Activated T-helper 17 cell treated with anti-CD3 and anti-CD28 coated beads, Interleukin-2, amount 50 U/mL, for 72 hours (primary cell): Measurements from ENCODE around the gene PET100. TPM values are rescaled to one million over a fixed set of nuclear protein-coding genes. Genes with fewer than 3 reads are reported as not detected.

Experiments
- ATAC-seq: fragments of 150-1000 bp; cut with Tn5 transposase; replicated peaks from 2 replicates; pipeline ENCODE4 v1.10.0; 2021; ENCODE audit warnings: mild to moderate bottlenecking, moderate library complexity
- H3K27ac Mint-ChIP-seq: one replicate; pipeline ENCODE4 v1.8.0; 2022; ENCODE audit warnings: mixed read lengths
- H3K27me3 Mint-ChIP-seq: one replicate; pipeline ENCODE4 v1.8.0; 2022; ENCODE audit warnings: mixed read lengths
- H3K36me3 Mint-ChIP-seq: one replicate; pipeline ENCODE4 v1.8.0; 2022; ENCODE audit warnings: low read depth, mild to moderate bottlenecking, mixed read lengths
- H3K4me1 Mint-ChIP-seq: one replicate; pipeline ENCODE4 v1.8.0; 2022; ENCODE audit warnings: mixed read lengths
- H3K4me3 Mint-ChIP-seq: one replicate; pipeline ENCODE4 v1.8.0; 2022; ENCODE audit warnings: mild to moderate bottlenecking, mixed read lengths
- H3K9me3 Mint-ChIP-seq: one replicate; pipeline ENCODE4 v1.8.0; 2022; ENCODE audit warnings: mixed read lengths
- total RNA-seq, 2 donors: library from RNA; stranded (reverse); gene quantifications; one replicate each; pipeline ENCODE4 v1.2.3, GENCODE V29; 2022

The PET100 gene
- total RNA-seq, 2 donors from 2014 or later = 90.1 to 93.7 TPM

DNA sequence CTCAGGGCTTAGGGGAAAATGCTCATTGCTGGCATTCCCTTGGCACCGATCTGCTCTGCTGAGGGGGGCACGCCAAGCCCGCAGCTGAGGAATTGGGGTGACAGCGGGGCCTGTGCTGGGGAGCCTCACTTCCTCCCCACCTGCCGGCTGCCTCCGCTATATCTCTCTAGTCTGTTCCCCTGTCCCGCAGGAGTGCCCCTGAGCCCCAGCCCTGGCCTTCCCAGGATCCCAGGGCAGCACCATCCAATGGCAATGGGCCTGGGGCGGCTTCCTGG is 16.8 kb downstream of the PET100 start:
- Mint-ChIP-seq H3K9me3 (no peaks in the 10 kb centered on the region), H3K27me3 (no peaks in the 10 kb centered on the region), H3K4me1 (no peaks in the 10 kb centered on the region), H3K4me3 (no peak overlapping the region), H3K27ac (no peak overlapping the region), H3K36me3 (peaks cover 14% of the 10 kb centered on the region)
- no peak for ATAC-seq

DNA sequence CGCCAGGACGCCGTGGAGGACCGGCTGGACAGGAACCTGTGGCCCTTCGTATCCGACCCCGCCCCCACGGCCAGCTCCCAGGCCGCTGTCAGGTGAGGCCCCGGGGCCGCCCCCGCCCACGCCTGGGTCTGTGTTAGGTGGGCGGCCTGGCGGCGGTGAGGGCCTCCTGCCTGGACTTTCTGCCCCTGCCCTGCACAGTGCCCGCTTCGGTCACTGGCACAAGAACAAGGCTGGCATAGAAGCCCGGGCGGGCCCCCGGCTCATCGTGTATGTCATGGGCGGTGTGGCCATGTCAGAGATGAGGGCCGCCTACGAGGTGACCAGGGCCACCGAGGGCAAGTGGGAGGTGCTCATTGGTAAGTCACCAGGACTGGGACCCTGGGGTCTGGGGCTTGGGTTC is 17.6 kb downstream of the PET100 start:
- H3K27me3 Mint-ChIP-seq = no peaks in the 10 kb centered on the region

DNA sequence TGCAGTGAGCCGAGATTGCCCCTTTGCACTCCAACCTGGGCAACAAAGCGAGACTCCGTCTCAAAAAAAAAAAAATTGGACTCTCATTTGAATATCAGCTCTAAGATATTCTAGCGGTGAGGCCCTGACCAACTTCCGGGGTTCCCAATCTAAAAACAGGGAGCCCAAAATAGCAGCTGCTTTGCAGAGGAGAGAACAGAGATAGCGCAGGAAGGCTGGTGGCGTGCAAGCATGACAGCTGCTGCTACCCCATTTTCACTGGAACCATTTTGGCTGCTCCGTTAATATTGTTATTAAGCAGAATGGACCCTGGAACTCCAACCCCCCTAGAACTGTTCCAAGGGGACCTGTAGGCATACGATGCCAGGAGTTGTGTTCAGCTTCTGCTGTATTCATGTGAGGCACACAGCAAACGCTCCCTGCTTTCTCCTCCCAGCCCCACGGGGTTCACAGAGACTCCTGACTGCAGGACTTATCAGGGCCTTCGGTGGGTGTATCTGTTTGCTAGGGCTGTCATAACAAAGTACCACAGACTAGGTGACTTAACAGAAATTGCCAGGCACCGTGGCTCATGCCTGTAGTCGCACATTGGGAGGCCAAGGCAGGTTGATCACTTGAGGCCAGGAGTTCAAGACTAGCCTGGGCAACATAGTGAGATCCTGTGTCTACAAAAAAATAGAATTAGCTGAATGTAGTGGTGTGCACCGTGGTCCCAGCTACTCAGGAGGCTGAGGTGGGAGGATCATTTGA is 18.8 kb downstream of the PET100 start:
- no peak for ATAC-seq
- H3K9me3 Mint-ChIP-seq = no peaks in the 10 kb centered on the region
- no peak overlapping the region for H3K27ac Mint-ChIP-seq
- H3K4me3 Mint-ChIP-seq = no peak overlapping the region
- H3K36me3 Mint-ChIP-seq = peaks cover 7% of the 10 kb centered on the region
- no peaks in the 10 kb centered on the region for H3K27me3 Mint-ChIP-seq
- H3K4me1 Mint-ChIP-seq = peaks cover 11% of the 10 kb centered on the region

More for the DNA sequence above, 17.6 kb downstream of the PET100 start:
- ATAC-seq = no peak
- peaks cover under 1% of the 10 kb centered on the region for H3K4me1 Mint-ChIP-seq
- H3K9me3 Mint-ChIP-seq = no peaks in the 10 kb centered on the region
- peaks cover 14% of the 10 kb centered on the region for H3K36me3 Mint-ChIP-seq
- no peak overlapping the region for H3K4me3 Mint-ChIP-seq
- H3K27ac Mint-ChIP-seq = no peak overlapping the region

DNA sequence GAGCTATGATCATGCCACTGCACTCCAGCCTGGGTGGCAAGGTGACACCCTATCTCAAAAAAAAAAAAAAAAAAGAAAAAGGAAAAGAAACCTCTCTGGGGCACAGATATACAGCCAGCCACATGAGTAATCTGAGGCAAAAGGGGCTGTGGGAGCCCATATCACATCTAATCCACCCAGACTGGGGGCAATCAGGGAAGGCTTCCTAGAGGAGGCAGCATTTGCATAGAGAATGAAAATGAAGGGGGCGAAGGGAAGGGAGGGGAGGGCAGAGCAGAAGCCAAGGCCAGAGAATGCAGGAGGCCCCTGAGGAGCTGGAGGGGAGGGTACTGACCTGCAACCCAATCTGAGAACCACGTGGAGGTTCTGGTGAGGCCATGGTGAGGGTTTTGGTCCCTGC is 20.6 kb downstream of the PET100 start:
- Mint-ChIP-seq H3K36me3 (peaks cover 7% of the 10 kb centered on the region), H3K4me1 (peaks cover 11% of the 10 kb centered on the region), H3K9me3 (no peaks in the 10 kb centered on the region), H3K27ac (no peak overlapping the region), H3K27me3 (no peaks in the 10 kb centered on the region), H3K4me3 (no peak overlapping the region)
- no peak for ATAC-seq

DNA sequence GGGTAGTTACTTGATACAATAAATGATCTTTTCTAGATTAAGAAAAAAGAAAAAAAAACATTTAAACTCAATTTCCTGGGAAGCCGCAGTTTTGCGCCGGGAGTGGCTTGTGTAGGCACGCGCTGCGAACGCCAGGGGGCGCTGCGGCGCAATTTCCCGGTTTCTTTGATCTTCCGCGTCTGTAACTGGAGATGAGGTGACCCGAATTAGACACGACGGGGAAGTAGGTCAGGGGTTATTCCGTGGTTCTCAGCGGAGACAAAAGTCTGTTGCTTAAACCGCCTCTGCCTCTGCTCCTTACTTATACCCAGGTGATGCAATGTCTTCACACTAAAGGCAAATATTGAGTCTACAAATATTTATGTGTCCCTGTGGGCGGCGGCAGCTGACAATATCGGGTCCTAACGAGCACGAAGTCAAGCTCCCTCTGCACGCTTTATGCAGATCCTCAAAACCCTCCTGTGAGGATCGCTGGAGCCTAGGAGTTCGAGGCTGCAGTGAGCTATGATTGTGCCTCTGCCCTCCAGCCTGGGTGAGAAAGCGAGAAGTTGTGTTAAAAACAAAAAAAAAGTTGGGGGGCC is 22.6 kb downstream of the PET100 start:
- peak; percentile 93 for ATAC-seq
- H3K27ac Mint-ChIP-seq = peak overlapping the region; percentile 82
- peak overlapping the region; percentile 80 for H3K4me3 Mint-ChIP-seq
- no peaks in the 10 kb centered on the region for H3K36me3 Mint-ChIP-seq
- H3K27me3 Mint-ChIP-seq = no peaks in the 10 kb centered on the region
- H3K4me1 Mint-ChIP-seq = peaks cover 11% of the 10 kb centered on the region
- H3K9me3 Mint-ChIP-seq = no peaks in the 10 kb centered on the region

DNA sequence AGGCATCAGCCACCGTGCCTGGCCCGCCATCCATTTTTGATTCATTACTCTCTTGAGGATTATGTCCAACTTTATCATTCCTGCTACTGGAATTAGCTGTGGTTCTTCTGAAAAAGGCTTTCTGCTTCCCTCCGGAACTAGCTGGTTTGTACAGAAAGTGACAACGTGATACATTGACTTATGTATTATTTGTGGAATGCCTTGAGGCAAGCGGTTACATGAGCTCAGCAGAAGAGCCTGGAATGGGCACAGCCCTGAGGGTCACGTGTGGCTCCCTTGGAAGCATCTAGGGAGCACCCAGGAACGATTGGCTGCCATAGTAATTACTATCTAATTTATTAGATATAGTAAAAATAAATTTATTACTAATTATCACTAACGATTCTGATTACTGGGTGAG is 24.8 kb downstream of the PET100 start:
- Mint-ChIP-seq H3K4me3 (no peak overlapping the region), H3K27me3 (no peaks in the 10 kb centered on the region), H3K4me1 (peaks cover 11% of the 10 kb centered on the region), H3K36me3 (no peaks in the 10 kb centered on the region), H3K27ac (no peak overlapping the region), H3K9me3 (no peaks in the 10 kb centered on the region)
- no peak for ATAC-seq

DNA sequence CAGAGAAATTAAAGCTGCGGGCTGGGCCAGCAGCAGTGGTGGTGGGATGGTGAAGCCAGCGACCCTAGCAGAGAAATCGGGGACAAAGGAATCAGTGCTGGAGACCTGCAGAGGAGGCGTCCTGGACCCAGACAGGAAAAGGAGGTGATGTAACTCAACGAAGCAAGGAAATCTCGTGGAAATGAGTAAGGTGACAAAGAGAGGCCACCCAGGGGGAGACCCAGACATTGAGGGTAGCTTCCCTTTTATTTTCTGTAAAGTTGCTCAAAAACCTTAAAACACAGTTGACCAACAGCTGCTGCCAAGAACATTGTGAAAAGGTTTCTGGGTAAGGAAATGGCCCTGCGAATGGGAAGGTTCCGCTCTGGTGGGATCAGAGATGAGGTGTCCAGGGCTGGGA is 26.0 kb downstream of the PET100 start:
- no peak for ATAC-seq
- Mint-ChIP-seq H3K4me3 (no peak overlapping the region), H3K36me3 (no peaks in the 10 kb centered on the region), H3K27ac (no peak overlapping the region), H3K27me3 (no peaks in the 10 kb centered on the region), H3K4me1 (peaks cover 11% of the 10 kb centered on the region), H3K9me3 (no peaks in the 10 kb centered on the region)

DNA sequence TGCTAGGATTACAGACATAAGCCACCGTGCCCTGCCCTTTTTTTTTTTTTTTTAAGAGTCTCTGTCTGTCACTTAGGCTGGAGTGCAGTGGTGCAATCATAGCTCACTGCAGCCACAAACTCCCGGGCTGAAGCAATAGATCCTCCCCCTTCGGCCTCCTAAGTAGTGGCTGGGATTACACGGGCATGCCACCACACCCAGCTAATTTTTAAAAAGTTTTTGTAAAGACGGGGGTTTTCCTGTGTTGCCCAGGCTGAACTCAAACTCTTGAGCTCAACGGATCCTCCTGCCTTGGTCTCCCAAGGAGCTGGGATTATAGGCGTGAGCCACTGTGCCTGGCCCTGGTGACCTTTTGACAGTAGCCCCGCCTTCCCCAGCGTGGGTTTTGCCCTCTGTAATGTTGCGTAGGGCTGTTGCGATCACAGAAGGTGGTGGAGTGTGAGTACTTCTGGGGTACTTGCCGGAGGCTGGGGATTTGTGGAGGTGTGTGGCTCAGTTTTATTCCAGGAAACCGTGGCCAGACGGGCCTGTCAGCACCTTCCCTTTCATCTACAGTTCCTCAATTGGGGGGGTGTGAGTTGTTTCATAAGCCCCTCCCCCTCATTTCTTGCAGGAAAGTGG is 27.6 kb downstream of the PET100 start:
- ATAC-seq = peak; percentile 81
- H3K27ac Mint-ChIP-seq = peak overlapping the region; percentile 28
- no peaks in the 10 kb centered on the region for H3K9me3 Mint-ChIP-seq
- peak overlapping the region; percentile 75 for H3K4me3 Mint-ChIP-seq
- no peaks in the 10 kb centered on the region for H3K27me3 Mint-ChIP-seq
- H3K36me3 Mint-ChIP-seq = no peaks in the 10 kb centered on the region
- H3K4me1 Mint-ChIP-seq = peaks cover 9% of the 10 kb centered on the region

DNA sequence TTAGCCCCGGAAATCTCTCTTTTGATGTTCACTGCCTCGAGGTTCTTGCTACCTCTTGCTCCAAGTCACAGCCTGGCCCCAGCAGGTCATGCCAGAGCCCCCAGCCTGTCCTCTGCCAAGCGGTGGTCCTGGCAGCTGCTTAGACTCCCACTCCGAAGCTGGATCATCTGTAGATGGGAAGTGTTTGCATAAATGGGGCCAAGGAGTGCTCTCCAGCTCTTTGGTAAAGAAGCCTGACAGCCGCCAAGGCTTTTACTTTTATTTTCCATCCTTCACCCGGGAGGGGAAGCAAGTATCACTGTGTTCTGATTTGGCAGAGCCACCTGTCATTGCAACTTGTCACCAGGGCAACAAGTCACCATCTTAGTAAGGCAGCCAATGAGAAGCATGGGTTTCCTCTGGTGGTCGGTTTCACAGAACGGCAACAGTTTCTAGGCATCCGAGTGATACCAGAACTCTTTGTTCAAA is 28.7 kb downstream of the PET100 start:
- H3K27ac Mint-ChIP-seq = peak overlapping the region; percentile 74
- peak overlapping the region; percentile 75 for H3K4me3 Mint-ChIP-seq
- no peaks in the 10 kb centered on the region for H3K27me3 Mint-ChIP-seq
- H3K9me3 Mint-ChIP-seq = no peaks in the 10 kb centered on the region
- peak; percentile 88 for ATAC-seq
- peaks cover under 1% of the 10 kb centered on the region for H3K4me1 Mint-ChIP-seq
- H3K36me3 Mint-ChIP-seq = no peaks in the 10 kb centered on the region

DNA sequence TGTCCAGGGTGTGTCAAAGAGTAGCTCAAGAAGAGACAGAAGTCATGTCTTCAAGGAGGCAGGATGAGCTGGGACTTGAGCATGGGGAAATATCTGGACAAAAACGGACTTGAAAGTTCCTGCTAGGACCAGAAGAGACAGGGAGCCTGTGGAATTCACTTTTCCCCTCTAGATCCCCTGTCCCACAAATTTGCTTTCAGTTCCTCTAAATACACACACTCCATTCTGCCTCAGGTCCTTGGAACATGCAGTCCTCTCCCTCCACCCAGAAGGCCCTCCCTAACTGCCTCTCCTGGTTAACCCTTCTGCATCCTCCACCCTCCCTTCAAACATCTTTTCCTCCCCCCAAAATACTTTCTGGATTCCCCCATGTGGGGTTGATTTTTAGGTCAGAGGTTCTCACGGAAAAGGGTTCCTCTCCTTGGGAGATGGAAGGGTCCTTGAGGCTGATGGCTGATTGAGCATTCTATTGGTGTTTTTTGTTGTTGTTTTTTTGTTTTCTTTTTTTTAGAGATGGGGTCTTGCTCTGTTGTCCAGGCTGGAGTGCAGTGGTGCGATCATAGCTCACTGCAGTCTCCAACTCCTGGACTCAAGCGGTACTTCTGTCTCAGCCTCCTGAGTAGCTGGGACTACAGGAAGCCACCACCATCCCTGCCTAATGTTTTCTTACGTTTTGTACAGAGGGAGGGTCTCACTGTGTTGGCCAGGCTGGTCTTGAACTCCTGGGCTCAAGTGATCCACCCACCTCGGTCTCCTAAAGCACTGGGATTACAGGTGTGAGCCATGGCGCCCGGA is 32.3 kb downstream of the PET100 start:
- Mint-ChIP-seq H3K9me3 (no peaks in the 10 kb centered on the region), H3K27me3 (peaks cover 3% of the 10 kb centered on the region), H3K4me3 (no peak overlapping the region), H3K4me1 (no peaks in the 10 kb centered on the region), H3K36me3 (no peaks in the 10 kb centered on the region), H3K27ac (no peak overlapping the region)
- ATAC-seq = no peak

DNA sequence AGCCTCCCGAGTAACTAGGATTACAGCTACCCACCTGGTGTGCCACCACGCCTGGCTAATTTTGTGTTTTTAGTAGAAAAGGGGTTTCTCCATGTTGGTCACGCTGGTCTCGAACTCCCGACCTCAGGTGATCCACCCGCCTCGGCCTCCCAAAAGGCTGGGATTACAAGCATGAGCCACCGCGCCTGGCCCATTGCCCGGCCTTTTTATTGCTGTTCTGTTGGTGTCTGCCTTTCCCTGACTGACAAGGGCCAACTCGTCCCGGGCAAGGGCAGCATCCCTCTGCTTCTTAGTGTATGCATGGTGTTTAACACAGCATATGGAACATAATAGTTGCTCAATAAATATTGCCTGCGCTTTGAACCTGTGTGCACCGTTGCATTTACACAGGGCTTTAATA is 33.1 kb downstream of the PET100 start:
- no peak overlapping the region for H3K4me3 Mint-ChIP-seq
- no peak for ATAC-seq
- peaks cover 5% of the 10 kb centered on the region for H3K27me3 Mint-ChIP-seq
- H3K9me3 Mint-ChIP-seq = no peaks in the 10 kb centered on the region
- no peak overlapping the region for H3K27ac Mint-ChIP-seq
- no peaks in the 10 kb centered on the region for H3K4me1 Mint-ChIP-seq
- H3K36me3 Mint-ChIP-seq = no peaks in the 10 kb centered on the region

DNA sequence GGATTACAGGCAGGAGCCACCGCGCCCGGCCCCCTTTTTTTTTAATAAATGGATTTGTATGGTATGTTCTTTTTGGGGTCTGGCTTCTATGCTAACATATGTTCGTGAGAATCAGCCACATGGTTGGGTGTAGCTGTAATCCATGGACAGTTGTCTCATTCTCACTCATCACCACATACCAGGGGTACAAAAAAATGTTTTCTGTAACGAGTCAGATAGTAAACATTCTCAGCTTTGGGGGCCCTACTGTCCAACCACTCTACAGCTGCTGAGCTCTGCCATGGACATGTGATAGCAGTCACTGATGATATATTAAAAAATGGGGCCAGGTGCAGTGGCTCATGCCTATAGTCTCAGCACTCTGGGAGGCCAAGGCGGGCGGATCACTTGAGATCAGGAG is 34.1 kb downstream of the PET100 start:
- no peak overlapping the region for H3K4me3 Mint-ChIP-seq
- H3K27me3 Mint-ChIP-seq = peaks cover 5% of the 10 kb centered on the region
- H3K4me1 Mint-ChIP-seq = no peaks in the 10 kb centered on the region
- H3K27ac Mint-ChIP-seq = no peak overlapping the region
- H3K9me3 Mint-ChIP-seq = no peaks in the 10 kb centered on the region
- no peak for ATAC-seq
- H3K36me3 Mint-ChIP-seq = no peaks in the 10 kb centered on the region

DNA sequence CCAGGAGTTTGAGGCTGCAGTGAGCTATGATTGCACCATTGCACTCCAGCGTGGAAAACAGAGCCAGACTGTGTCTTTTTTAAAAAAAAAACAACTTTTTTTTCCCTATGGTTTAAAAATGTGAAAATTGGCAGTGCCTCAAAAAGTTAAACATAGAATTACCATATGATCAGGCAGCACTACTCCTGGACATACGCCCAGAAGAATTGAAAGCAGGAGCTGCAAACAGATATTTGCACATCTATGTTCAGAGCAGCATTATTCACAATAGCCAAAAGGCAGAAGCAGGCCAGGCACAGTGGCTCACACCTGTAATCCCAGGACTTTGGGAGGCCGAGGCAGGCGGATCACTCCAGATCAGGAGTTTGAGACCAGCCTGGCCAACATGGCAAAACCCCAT is 35.5 kb downstream of the PET100 start:
- H3K4me3 Mint-ChIP-seq = no peak overlapping the region
- ATAC-seq = no peak
- H3K27me3 Mint-ChIP-seq = peaks cover 10% of the 10 kb centered on the region
- H3K27ac Mint-ChIP-seq = no peak overlapping the region
- H3K4me1 Mint-ChIP-seq = no peaks in the 10 kb centered on the region
- no peaks in the 10 kb centered on the region for H3K36me3 Mint-ChIP-seq
- no peaks in the 10 kb centered on the region for H3K9me3 Mint-ChIP-seq

DNA sequence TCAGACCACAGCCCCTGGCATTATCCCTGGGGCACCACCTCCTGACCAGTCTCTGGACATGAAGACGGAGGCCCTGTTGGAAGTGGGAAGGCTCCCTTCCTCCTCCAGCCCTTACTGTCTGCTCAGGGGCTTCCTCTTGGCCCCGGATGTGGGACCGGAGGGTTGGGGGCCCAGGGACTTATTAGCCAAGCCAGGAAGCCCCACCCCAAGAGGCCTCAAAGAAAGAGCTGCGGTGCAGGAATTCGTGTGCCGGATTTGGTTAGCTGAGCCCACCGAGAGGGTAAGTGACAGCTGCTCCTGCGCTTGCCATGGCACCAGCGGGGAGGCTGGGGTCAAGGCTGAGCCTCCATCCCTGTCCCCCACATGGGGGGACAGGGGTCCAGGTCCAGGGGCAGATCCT is 39.2 kb downstream of the PET100 start, which contains the start of gene RETN:
Gene RETN (plus strand): TSS at position 208 of the 400 bp plus-strand sequence. CDS start 278 bp downstream, outside the sequence.
- no peak within 1 kb of the TSS for H3K4me3 Mint-ChIP-seq
- no peaks in the 10 kb centered on the region for H3K4me1 Mint-ChIP-seq
- H3K27me3 Mint-ChIP-seq = peaks cover 19% of the 10 kb centered on the region
- H3K9me3 Mint-ChIP-seq = no peaks in the 10 kb centered on the region
- no peaks in the 10 kb centered on the region for H3K36me3 Mint-ChIP-seq
- H3K27ac Mint-ChIP-seq = no peak within 1 kb of the TSS
- ATAC-seq = no peak
